Fibroblast of mammary gland (primary cell): ENCODE data around the gene PLEKHG4B.

Experiments
- DNase-seq: peaks from one replicate; pipeline ENCODE4 v3.0.0-alpha.2; 2010; ENCODE audit warnings: low read depth
- H3K4me3 ChIP-seq: 2 replicates; pipeline ENCODE4 v1.5.1; 2011; ENCODE audit warnings: low read depth, mild to moderate bottlenecking, low read length, moderate library complexity; ENCODE audit not compliant: control insufficient read depth
- TF ChIP-seq, protein P1 (sequence below): conservative IDR thresholded peaks from 2 replicates; pipeline ENCODE4 v1.5.1; 2011; ENCODE audit warnings: low read depth, low read length, inconsistent platforms; ENCODE audit not compliant: control insufficient read depth, insufficient read depth

Gene PLEKHG4B

DNA sequence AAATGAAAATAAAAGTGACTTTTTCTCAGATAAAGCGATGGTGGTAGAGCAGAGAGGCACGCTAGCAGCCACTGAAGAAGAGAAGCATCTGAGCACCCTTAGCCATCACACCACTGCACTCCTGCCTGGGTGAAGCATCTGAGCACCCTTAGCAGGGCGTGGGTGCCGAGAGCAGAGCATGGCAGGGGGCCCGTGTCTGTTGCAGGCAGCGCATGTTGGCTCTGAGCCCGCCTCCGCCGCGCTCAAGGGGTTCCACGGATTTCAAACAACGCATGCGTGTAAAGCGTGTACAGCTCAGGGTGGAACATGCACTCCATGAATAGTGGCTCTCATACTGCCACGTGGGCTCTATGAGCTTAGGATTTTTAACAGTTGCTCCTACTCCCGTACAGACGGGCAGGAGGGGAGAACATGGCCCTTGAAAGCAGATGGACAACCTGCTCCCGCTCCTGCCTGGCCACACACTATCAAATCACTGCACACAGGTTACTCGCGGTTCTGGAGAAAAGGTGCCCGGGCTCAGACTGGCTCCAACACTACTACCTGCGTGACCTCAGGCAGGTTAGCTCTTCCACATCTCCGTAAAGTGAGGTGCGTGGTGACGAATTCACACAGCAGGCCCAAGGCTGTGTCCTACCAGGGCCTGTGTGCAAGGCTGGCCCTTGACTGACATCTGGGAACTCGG is 111.4 kb downstream of the PLEKHG4B start:
- TF ChIP-seq, protein P1, sequence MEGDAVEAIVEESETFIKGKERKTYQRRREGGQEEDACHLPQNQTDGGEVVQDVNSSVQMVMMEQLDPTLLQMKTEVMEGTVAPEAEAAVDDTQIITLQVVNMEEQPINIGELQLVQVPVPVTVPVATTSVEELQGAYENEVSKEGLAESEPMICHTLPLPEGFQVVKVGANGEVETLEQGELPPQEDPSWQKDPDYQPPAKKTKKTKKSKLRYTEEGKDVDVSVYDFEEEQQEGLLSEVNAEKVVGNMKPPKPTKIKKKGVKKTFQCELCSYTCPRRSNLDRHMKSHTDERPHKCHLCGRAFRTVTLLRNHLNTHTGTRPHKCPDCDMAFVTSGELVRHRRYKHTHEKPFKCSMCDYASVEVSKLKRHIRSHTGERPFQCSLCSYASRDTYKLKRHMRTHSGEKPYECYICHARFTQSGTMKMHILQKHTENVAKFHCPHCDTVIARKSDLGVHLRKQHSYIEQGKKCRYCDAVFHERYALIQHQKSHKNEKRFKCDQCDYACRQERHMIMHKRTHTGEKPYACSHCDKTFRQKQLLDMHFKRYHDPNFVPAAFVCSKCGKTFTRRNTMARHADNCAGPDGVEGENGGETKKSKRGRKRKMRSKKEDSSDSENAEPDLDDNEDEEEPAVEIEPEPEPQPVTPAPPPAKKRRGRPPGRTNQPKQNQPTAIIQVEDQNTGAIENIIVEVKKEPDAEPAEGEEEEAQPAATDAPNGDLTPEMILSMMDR, result no peak
- no peak for DNase-seq
- H3K4me3 ChIP-seq, result no peak overlapping the region

DNA sequence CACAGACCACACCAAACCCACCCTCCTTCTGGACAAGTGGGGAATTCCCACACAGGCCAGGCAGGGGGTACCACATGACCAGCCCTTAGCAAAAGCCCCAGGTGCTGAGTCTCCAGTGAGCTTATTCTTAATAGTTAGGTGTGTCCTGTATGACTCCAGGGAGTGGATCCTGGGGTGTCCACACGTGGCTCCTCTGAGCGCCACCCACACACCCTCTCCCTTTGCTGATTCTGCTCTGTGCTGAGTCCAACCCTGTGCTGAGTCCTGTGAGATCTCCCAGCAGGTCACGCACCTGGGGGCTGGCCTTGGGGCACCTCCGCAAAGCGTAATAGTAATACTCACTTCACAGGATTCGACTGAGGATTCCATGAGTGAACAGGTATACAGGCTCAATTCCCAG is 112.0 kb downstream of the PLEKHG4B start:
- TF ChIP-seq, protein P1, result no peak
- no peak overlapping the region for H3K4me3 ChIP-seq
- DNase-seq, result no peak

DNA sequence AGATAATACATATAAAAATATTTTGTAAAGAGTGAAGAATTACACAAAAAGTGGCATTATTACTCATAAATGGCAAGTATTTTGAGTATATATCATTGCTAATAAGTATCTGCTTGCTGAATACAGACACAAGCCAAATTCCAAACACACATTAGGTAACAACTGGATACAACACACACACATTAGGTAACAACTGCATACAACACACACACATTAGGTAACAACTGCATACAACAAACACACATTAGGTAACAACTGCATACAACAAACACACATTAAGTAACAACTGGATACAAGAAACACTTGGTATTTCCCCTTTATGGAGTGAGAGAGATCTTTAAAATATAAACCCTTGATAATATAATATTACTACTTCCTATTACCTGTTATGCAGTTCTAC is 112.5 kb downstream of the PLEKHG4B start:
- H3K4me3 ChIP-seq, result no peak overlapping the region
- TF ChIP-seq, protein P1, result no peak
- DNase-seq, result no peak

DNA sequence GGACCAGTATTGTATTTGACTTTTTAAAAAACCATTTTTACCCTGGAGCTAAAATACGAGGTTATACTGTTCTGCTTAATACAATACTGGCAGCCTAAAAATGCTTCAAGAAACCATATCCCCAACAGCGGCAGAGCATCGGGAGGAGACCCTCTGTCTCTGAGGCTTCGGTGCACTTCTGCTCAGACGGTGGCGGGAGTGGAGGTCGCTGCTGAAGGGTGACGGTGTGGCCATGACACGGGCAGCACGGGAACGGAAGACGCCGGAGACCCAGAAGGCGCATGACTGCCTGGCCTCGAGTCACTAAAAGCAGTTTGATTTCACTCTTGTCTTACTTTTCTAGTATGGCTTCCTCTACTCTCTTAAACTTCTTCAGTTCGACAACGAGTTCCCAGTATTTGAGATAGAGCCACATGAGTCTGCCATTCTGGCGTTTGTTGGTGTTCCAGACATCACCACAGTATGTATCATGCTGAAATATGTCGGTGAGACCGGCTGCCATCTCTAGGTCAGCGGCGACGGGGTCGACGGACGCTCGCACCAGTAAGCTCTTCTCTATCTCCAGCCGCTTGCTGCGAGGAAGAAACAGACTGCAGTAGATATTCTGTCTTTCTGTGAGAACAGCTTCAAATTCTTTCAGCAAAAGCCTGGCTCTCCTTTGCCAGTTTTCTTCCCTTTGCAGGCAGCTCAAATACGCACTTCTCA is 113.2 kb downstream of the PLEKHG4B start:
- DNase-seq, result no peak
- TF ChIP-seq, protein P1, result no peak

DNA sequence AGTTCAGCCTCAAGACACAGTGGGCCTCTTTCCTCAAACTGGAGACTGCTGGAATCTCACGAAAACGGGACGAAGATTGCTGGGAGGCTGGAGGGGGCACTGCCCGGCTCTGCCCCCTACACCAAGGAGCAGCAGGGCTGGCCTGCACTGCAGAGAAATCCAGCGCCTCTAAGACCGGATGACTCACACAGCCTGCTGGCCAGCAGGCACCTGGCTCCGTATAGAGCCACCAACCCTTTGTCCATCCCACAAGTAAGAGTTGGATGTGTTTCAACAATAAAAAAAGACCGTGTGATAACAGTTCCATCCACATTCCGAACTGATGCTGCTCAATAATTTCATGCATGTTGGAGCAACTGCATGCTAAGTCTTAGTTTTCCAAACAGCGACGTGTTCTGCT is 114.4 kb downstream of the PLEKHG4B start:
- TF ChIP-seq, protein P1, result no peak
- H3K4me3 ChIP-seq, result no peak overlapping the region

More for the DNA sequence above, 113.2 kb downstream of the PLEKHG4B start:
- no peak overlapping the region for H3K4me3 ChIP-seq

DNA sequence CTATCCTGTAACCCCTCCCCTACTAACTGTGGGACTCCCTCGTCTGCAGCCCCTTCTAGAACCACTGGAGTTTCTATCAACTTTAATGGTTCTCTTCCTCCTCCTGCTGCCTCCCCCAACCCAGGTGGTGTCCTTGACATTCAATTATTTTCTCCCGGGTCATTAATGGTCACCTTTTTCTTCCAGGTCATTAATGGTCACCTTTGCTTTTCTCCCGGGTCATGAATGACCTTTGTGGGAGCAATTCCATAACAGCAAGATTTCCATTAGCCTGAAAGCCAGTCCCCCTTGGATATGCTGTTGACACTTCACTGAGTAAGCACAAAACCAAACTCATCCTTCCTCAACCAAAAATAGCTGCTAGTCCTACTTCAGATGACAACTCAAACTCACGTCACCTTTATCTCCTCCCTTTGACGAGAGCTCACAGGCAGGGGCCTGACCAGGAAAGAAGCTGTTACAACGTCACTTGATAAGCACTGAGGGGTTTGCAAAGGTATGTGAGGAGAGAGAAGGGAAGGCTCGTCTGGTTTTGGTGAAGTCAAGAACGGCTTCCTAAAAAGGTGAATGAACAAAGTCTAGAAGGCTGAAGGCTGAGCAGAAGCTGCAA is 115.1 kb downstream of the PLEKHG4B start:
- DNase-seq, result no peak
- H3K4me3 ChIP-seq, result no peak overlapping the region
- TF ChIP-seq, protein P1, result no peak

More for the DNA sequence above, 114.4 kb downstream of the PLEKHG4B start:
- peak; percentile 66 for DNase-seq
